HG03108 (cell line): ENCODE results near the gene ARHGAP32.

Experiments used
- ATAC-seq: cut with Tn5 transposase; IDR thresholded peaks from one replicate; pipeline ENCODE4 v1.9.1; 2021; ENCODE audit warnings: moderate library complexity; ENCODE audit not compliant: unreplicated experiment

Gene ARHGAP32

DNA sequence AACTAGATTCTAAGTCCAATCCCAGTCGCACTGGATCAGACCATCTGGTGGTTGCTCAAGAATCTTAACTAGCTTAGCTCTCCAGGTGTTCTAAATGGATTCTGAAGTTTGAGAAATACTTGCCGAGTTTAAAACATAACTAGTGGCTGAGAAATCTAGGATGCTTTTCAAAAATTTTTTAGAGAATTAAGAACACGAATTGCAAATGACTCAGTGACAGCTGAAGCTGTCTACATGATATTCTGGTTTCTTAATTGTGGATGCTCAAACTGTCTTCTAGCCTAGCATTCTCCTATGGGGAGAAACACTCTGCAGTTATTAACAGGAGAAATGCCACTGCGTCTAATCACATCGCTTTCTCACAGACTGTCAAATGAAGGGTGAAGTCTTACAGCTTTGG lies 229.2 kb downstream of the ARHGAP32 start:
- no peak for ATAC-seq

DNA sequence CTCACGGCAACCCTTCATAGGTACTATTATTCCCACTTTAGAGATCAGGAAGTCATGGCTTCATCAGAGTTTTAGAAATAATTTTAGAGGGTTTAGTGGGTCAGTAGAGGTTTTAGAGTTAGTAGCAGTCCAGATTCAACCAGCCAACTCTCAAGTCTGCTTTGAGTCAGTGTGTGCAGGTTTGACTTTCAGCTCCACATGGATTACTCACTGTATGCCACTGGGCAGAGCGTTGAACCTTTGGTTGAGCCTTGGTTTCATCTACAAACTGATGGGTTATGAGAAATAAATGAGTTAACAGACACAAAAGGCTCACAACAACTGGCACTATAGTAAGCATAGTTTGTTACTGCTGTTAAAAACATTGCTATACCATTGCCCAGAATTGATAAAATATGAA lies 230.5 kb downstream of the ARHGAP32 start:
- ATAC-seq, result no peak

DNA sequence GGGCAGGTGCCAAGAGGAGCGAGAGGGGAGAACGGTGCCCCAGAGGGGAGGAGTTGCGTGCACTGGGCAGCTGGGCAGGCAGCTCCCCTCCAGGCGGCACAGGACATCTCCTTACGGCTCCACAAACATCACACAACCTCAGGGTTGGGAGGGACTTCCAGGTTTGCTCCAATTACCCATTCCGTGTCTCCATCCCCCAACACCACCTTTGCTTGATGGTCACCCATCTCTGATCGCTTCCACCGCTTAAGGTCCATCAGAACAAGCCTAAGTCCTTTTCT lies 235.0 kb downstream of the ARHGAP32 start:
- no peak for ATAC-seq

DNA sequence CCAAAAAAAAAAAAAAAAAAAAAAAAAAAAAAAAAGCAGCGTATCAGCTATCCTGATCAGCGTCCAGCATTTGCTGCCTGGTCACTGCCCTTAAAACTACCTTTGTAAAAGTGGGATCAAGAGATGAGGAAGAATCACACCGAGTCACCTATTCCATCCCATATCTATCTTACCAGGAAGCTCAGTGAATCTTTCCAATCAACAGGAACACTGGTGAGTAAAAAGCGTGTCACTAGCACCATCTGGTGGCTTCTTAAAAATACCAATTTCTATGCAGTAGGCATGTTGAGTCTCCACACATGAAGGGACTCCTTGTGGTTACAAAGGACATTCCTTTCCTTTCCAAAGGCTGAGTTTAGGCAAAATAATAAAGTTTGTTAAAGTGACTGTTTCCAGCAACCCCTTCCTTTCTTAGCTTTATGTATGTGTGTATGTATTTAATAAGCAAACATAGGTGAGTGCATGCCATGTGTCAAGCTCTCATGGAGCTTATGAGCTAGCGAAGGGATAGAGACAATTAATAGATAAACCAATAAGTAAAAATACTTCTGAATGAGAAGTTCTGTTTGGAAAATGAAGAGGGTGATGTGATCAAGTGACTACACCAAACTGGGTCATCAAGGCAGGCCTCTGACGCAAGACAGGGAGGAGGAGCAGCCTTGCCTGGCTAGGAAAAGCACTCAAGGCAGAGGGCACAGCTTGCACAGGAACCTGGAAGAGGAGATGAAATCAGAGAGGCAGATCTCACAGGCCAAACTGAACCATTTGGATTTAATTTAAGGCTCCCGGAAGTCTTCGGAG lies 235.5 kb downstream of the ARHGAP32 start:
- ATAC-seq, result peak; percentile 52

DNA sequence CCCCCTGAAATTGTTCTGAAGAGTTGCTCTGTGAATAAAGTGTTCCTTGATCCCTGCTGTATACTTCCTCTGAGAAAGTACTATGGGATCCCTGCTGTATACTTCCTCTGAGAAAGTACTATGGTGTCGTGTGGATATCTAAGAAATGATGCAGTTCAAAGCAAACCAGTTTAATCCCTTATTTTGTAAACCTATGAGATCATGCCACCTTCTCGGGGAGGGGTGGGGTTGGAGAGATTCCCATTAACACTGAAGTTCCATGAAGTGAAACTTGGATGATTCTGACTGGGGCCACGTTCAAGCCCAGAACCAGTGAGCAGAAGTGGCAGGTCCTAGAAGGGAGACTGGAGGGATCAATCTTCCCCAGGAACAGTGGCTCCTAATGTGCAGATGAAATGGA lies 236.5 kb downstream of the ARHGAP32 start:
- no peak for ATAC-seq

DNA sequence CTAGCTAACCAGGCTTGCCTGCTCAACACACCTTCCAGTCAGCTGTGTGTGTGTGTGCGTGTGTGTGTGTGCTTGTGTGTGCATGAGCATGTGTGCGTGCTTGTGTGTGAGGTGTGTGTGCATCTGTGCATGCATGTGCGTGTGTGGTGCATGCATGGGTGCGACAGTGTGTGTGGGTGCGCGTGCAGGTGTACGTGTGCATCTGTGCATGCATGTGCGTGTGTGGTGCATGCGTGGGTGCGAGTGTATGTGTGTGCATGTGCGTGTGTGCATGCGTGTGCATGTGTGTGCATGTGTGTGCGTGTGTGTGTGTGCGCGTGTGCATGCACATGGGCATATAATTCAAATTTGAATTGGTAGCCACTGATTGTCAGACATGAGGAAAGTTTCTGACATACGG lies 239.0 kb downstream of the ARHGAP32 start:
- ATAC-seq, result no peak

DNA sequence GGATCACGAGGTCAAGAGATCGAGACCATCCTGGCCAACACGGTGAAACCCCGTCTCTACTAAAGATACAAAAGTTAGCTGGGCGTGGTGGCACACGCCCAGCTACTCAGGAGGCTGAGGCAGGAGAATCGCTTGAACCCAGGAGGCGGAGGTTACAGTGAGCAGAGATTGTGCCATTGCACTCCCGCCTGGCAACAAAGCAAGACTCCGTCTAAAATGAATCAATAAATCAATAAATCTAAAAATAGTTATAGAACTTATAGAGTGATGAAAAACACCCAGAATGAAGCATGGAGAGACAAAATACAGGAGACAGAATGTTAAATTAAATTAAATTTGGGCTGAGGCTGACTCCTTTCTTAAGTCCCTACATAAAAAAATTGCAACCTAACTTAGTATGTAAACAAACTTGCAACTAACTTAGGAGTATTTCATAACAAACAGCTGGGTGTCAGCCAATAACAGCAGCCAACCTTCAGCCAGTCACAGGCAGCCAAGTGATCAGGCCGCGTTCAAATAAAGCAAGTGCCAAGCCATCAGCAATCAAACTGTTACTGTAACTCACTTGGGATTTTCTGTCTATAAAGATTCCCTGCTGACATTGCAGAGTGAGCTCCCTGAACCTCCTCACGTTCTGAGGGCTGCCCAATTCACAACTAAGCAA lies 242.2 kb downstream of the ARHGAP32 start:
- ATAC-seq, result no peak

DNA sequence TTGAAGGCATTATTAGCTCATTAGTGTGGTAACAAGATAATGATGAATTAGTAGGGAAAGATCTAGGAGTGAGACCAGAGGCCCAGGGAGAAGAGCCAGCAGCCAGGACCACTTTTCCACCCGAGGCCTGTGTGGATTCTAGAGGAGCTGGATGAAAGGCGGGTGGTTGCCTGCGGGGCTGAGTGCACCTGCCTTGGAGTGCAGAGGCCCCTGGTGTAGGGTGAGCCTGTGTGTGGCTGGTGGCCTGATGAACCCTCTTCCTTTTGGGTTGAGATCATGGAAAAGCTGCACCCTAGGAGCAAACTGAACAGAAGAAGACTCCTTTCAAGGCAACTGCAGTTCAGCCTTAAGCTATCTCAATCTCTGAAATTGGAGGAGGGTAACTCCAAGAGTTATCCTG lies 243.5 kb downstream of the ARHGAP32 start:
- ATAC-seq, result no peak

DNA sequence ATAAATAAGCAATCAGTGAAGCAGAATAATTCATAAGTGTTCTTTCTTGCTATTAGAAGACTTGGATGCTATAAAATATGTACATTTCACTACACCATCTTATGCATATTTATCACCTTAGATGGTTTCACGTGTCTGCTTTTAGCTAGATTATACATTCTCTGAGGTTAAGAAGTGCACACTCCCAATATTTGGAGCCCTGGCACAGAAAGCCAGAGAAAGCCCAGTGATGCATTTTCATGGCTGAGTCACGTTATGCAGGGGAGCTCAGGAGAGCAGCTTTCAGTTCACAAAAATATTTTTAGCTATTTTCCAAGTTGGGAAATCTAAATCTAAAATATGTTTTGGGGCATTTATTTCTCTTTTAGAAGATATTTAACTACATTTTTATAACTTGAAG lies 244.4 kb downstream of the ARHGAP32 start:
- ATAC-seq, result no peak

DNA sequence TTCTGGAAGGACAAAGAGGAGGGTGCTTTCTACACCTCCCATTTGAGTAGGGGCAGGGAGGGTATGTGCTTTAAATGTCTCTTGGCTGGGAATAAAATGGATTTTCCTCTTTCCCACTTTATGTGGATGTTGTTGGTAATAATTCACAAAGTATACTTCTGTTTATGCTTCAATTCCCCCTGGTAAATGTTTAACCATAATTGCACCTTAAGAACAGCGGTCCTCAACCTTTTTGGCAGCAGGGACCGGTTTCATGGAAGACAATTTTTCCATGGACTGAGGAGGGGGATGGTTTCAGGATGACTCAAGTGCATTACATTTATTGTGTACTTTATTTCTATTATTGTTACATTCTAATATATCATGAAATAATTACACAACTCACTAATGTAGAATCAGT lies 245.5 kb downstream of the ARHGAP32 start:
- ATAC-seq, result no peak

DNA sequence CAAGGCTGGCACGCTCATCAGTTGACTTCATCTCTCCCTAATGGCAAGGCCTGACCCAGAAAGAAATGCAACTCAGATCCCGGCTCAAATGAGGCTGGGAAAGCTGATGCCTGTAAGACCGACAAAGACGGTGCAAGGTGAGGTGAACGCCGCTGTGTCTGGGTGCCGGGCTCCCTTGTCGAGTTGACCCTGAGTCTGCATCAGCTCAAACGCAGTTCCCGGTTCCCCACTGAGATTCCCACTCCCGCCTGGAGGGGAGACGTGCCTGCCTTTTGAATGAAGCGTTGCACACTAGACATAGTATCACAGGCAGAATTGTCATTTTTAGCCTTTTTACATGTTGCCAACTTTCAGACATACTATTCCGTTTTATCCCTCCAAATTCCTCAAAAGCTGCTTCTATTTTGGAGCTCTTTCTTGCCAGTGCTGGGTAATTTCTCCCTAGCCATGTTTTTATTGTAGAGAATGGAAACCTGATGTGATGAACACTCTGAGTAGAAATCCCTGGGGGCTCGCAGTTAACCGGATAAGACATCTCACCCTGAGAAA lies 248.6 kb downstream of the ARHGAP32 start:
- ATAC-seq, result no peak

DNA sequence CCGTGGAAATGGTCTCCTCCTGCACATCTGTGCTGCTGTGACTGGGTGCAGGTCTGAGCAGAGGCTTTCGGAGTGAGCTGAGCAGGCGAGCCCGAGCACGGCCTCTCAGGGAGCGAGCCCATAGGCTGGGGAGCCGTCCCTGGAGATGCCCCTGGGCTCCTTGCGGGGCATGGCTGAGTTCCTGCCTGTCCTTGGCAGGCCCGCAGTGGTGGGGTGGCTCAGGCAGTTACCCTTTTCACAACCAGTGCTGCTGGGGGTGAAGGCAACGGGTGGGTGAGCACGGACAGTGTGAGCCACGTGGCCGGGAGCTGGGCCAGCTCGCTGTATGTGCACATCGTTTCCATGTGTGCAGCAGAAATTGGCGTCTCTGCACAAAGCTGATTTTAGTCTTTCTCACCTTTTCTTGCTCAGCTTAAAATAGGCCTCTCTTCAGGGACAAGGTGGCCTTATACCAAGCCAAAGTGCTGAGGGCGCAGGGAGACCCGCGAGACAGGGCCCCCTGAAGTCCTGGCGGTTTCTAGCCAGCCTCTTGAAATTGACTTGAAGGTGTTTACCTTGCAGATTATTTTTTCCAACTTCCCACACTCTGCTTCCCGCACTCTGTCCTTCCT lies 249.2 kb downstream of the ARHGAP32 start, which contains the start of gene TP53AIP1:
TP53AIP1 (minus strand) TSS at position 55 of the 611 bp plus-strand sequence. CDS start 5,053 bp downstream, outside the sequence.
- ATAC-seq, result no peak

DNA sequence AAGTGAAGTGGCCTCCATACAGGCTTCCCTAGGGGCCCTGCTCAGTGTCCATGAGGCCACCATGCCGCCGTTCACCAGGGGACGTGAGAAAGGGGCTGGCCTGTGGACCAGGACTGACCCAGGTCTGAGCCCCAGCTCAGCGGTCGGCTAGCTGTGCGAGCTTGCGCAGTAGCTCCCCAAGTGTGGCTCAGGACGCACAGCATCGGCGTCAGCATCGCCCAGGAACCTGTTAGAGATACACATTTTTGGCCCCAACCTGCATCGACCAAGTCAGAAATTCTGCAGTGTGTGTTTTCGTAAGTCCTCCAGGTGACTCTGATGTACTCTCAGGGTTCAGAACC lies 249.9 kb downstream of the ARHGAP32 start:
- no peak for ATAC-seq

DNA sequence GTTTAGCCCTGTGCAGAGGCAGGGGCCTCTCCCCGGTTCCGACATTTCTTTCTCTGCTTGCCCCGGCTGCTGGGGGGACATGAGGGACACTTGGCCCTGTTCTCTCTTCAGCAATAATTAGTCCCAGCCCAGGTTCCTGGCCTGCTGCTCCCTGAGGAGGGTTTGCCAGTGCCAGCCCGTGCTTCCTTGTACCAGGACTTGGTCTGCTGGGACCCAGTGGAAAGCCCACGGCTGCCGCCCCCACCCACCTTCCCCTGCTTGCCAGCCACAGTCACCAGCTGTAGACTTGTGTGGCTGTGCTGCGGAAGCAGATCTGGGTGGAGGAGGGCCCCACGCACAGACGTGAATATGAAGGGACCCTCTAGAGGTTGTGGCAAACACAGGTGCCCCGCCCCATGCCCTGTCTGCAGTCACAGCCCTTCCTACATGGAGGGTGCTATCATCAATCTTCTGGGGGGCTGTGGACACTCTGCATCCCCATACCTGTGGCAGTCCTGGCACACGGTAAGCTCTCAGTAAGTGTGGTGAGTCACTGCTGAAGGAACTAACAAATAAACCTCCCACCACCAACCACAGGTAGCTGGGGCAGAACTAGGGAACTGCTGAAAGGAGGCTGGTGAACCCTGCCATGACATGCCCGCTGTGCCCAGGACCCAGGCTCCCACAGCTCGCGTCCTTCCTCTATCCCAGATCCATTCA lies 250.4 kb downstream of the ARHGAP32 start:
- no peak for ATAC-seq

DNA sequence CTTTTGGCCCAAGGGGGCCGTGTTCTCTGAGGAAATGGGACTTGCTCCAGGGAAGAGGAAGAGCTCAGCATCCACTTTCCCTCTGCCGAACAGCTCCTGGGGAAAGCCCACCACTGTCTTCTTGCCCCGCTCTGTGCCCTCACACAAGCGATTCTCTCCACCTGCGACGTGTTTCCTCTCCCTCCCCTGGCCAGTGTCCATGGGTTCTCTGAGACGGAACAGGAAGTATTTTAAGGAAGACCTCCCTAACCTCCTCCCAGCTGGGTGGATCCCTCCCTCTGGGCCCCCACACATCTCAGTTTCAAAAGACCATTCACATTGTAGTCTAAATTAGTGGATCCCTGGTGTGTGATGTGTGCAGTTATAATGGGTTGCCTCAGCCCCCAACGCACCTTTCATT lies 251.0 kb downstream of the ARHGAP32 start:
- no peak for ATAC-seq

DNA sequence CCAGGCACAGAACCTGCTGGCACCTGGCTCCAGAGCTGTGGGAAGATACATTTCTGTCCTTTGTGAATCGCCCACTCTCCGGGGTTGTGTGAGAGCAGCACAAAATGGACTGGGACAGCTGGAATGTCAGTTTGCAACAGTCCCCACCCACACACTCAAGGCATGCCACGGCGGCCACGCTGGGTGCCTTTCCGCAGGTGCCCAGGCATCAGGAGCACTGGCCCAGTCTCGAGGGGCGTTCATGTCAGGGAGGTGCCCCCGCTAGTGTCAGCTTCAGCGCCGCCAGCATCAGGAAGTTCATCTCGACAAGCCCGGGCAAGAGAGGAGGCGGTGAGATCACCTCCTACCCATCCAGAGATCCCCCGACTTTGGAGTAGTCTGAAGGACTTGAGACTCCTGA lies 251.5 kb downstream of the ARHGAP32 start:
- no peak for ATAC-seq

DNA sequence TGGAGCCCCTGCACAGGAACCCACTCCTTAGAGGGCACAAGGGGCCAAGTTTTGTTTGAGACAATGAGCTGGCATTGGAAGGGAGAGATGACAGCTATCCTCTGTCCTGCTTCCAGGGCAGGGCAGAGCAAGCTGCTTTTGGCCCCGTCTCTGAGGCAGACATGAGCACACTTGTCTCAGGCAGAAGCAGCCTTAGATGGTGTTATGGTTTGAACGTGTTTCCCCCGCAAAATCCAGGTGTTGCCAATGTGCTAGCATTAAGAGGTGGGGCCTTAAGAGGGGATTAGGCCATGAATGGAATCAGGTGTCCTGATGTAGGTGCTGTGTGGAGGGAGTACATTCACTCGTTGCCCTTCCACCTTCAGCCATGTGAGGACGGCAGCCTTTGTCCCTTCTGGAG lies 252.0 kb downstream of the ARHGAP32 start:
- no peak for ATAC-seq

DNA sequence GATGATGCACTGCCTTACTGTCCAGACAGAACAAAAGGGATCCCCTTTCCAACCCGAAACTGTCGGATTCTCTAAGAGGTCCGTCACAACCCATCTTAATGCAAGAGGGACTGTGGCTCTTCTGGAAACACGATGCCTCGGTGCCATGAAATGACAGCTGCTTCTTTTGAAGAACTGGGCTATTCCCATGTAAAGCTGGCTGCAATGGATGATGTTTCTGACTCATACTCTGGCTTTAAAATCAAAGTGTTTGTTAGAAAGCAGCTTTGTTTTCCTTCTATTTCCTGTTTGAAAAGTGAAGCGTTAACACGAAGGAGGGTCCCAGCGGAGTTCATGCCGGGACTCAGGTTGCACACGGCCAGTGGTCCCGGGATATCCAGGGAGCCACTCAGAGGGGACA lies 252.5 kb downstream of the ARHGAP32 start:
- ATAC-seq, result no peak

DNA sequence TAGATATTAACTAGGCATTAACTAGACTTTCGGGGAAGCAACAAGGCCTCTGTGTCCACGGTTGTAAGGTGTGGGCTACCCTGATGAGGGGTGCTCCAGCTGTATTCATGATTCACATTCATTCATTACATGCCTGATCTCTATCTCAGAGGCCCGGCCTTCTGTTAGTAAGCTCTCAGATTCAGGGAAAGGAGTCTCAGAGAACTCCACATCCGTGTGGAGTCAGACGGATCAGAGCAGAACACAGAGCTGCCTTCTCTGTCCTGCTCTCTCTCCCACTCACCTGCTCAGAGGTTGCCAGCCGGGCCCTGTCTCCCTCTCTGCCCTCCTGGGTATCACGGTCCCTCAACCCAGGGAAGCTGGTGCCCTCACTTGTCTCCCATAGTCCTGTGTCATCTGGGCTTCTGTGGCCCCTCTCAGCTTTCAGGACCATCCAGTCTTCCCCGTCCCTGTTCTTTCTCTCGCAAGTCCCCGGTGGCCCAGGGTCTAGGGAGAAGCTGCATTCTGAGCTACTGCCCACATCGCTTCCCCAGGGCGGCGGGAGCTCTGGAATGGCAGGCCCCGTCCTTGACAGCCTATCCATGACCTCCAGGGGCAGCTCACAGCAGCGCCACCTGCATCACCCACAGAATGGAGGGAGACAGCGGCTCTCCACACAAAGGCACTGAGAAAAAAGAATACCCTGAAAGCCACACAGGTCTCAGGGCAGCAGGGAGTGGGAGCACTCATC lies 253.8 kb downstream of the ARHGAP32 start:
- no peak for ATAC-seq

DNA sequence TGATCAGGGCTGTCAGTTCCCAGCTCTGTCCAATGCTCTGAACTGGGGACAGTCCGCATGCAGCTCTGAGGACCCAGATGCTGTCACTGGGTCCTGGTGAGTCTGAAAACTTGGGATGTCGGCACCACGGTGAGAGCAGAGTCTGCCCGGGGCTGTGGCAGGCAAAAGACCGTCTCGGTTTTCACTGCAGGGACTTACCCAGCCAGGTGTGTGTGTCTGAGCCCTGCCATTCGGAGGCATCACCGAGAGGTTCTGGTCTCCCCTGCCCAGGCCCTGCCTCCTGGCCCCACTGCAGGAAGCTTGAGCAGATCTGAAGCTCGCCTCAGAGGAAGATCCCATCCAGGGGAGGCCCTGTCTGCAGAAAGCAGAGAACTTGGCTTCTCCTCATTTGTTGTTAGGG lies 254.6 kb downstream of the ARHGAP32 start:
- ATAC-seq, result no peak
